8988T (cell line): Measurements from ENCODE around the gene ROGDI.

Experiments used
- DNase-seq: peaks from one replicate; pipeline ENCODE4 v3.0.0; 2011

Gene ROGDI

DNA sequence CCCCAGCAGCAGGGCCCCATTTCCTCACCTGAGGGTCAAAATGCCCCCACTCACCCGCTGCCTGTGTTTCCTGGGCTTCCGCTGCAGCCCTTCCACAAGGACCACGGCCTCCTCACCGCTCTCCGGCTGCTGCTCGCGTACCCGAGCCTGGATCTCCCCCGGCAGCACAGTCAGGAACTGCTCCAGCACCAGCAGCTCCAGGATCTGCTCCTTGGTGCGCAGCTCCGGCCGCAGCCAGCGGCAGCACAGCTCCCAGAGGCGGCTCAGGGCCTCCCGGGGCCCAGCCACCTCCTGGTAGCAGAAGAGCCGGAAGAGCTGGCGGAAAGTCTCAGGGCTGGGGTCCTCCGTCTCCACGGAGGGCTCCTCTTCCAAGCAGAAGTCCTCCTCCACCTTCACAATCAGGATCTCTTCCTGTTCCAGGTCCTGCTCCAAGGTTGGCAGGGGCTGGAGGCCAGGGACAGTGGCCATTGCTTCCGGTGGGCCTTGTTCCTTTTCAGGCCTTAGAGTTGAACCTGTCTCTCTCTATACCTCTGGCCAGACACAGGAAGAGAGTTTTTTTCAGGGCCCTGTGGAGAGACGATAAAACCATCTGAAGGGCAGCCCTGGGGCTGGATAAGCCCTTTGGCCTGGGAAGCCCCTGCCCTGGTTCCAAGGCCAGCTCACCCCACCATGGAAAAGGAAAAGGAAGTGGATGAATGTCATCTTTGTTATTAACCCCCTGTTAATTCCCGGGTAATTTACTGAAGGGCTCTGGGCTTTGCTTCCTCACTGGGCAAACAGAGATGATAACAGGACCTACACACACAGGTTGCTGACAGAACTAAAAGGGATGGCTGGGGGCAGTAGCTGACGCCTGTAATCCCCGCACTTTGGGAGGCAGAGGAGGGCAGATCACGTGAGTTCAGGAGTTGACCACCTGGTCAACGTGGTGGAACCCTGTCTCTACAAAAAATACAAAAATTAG, 36.6 kb downstream of the ROGDI start:
- no peak for DNase-seq

- DNase-seq: no peak
These were observed 38.6 kb downstream of the ROGDI start for GRCh38 chr16:4763791-4764190.

DNA sequence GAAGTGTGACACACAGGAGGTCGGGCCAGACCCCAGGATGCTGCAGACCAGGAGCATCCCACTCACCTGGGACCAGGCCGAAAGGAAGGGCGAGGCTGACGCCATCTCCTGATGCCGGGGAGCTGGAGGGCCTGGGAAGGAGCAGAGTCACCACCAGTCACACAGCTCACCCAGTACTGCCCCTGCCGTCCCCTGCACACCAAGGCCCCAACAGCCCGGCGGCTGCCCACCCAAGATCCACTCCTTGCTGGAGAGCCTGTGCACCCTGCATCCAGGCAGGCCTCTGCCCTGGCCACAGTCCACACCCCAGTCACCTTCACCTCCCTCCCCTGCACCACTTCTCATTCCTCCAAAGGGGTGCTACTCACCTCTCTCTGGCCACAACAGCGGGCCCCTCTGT, 40.2 kb downstream of the ROGDI start:
- no peak for DNase-seq

- DNase-seq: no peak
These were observed 42.1 kb downstream of the ROGDI start for GRCh38 chr16:4760221-4760910.

DNA sequence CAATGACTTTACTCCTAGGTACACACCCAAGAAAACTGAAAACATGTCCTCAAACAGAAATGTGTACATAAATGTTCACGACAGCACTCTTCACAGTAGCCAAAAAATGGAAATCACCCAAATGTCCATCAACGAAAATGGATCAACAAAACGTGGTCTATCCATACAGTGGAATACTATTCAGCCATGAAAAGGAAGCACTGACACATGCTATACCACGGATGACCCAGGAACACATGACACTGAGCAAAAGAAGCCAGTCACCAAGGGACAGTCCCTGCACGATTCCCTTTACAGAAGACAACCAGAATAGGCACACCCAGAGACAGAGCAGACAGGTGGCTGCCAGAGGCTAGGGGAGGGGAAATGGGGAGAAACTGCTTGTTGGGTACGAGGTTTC, 46.7 kb downstream of the ROGDI start:
- DNase-seq: no peak

- no peak for DNase-seq
These were observed 47.6 kb downstream of the ROGDI start for GRCh38 chr16:4754865-4755264.

GRCh38 chr16:4753227-4753626, 49.2 kb downstream of the ROGDI start:
- no peak for DNase-seq

DNA sequence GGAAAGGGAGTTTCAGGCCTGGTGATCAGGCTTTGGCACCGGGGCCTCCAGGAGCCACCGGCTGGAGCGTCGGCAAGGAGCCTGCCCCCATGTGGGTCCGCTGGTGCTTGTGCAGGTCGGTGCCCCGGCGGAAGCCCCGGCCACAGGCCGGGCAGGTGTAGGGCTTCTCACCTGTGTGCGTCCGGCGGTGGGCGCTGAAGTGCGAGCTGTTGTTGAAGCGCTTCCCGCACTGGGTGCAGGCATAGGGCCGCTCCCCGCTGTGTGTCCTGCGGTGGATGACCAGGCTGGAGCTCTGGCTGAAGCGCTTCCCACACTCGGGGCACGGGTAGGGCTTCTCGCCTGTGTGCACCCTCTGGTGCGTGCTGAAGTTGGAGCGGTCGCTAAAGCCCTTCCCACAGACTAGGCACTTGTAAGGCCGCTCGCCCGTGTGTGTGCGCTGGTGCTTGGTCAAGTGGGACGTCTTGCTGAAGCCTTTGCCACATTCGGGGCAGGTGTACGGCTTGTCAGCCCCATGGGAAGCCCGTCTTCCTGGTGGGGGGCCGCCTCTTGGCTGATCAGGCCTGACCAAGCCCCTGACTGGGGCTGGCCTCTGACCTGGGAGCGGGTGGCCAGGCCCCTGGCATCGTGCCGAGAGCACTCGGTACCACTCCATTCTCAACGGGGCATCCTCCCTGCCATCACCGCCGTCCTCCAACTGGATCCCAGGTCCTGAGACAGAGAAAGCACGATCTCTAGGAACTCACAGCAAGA, 49.9 kb downstream of the ROGDI start:
- no peak for DNase-seq

DNA sequence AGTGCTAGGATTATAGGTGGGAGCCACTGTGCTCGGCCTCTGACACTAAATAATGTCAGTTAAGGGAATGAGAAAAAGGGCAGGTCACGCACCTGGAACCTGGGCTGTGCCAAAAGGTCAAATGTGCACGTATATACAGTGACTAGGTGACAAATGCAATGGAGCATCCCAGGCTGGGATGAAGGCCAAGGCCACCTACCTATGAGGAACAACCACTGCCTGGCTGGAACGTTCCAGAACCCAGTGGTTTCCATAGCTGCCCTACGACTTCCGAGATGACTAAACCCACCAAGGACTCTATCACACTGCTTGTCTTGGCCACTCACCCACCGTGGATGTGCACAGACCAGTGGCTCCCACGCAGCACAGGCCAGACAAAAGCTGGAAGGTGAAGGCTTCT, 51.5 kb downstream of the ROGDI start:
- DNase-seq: no peak

DNA sequence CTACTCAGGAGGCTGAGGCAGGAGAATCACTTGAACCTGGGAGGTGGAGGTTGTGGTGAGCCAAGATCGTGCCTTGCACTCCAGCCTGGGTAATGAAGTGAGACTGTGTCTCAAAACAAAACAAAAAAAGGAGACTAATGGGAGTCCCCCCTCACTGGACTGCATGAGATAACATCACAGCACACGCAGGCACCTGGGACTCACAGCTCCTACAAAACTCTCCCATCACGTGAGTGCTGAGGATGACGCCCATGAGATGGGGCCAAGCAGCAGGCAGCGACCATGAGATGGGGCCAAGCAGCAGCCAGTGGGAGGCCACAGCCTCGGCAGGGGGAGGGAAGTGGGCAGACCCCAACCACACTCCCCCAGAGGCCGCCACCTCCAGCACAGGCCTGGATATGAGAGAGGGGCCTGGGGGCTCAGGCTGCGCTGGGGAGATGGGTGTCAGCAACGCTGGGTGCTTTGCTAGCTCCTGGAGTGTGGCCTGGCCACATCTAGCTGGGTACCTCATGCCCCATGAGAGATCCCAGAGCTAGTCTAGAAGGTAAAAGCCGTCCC, 52.7 kb downstream of the ROGDI start:
- DNase-seq: no peak

DNA sequence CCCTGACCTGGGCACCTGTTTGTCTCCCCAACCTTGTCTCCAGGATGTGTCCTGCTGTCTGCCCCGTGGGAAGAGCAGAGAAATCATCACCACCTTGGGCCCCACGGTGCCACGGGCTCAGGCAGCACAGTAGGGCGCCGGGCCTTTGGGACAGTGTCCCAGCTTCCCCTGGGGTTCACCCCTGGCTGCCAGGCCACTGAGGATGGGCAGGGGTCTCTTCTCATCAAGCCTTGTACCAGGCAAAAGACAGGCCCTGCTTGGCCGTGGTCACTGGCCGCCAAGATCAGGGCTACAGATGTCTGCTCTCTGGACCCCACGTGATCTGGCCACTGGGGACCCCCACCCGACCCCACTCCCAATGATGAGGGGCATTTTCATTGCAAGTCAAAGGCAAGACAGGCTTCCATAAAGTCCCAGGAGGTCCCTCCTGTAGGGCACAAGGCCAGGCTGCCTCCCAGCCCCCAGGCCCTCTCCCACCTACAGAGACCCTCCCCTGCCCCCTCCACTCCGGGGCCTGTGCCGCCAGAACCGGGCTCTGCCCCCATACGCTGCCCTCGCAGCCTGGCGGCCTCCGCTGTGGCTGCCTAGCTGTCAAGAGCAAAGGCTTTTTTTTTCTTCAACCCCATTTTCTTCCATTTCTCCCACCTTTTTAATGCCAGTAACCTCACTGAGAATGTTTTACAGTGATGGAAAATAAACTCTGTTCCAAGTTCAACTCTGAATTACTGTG, 53.6 kb downstream of the ROGDI start:
- no peak for DNase-seq

- DNase-seq: no peak
These were observed 54.3 kb downstream of the ROGDI start for GRCh38 chr16:4747906-4748681.

- no peak for DNase-seq
These were observed 55.4 kb downstream of the ROGDI start for GRCh38 chr16:4746991-4747574.
